Fibroblast of upper back skin (primary cell): ENCODE results near the gene AGBL4.

Experiments
- DNase-seq: peaks from one replicate; pipeline ENCODE4 v3.0.0-alpha.2; 2013

Gene AGBL4

DNA sequence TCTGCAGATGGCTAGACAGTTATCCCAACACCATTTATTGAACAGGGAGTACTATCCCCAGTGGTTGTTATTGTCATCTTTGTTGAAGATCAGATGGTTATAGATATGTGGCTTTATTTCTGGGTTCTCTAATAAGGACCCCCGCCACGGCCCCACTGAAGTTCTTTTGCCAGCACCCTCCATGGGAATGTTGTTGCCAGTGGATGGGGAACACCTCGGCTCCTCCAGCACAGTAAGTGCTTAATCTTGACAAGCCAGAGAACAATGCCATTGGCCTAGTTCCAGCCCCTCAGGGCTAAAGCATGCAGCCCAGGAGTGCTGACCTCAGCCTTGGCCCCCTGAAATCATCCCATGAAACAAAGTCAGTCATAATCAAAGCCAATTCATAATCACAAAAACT, 337.6 kb downstream of the AGBL4 start:
- DNase-seq, result no peak

DNA sequence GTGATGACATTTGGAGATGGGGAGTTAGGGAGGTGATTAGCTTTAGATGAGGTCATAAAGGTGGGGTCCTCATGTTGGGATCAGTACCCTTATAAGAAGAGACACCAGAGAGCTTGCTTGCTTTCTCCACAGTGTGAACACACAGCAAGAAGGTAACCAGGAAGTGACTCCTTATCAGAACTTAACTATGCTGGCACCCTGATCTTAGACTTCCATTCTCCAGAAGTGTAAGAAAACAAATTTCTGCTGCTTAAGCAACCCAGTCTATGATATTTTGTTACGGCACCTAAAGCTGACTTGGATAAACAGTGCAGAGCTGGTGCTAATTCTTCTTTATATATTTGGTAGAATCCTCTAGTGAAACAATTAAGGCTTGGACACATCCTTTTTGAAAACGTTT, 346.0 kb downstream of the AGBL4 start:
- no peak for DNase-seq

DNA sequence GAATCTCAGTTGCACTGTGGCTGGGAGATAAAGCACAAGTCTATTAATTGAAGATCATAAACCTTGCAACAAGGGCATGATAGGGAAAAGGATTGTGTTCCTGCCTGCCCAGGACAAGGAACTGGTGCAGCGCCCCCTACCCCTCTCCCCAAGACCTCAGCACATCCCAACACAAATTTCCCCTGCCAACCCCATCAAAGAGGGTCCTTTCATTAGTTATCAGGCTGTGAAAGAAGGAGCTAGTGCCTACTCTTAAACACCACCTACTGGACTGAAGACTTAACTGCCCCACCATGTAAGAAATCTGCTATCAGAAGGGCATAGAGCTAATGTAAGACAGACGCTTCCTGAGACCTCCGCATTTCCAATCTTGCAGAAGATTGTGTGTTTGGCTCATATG, 372.6 kb downstream of the AGBL4 start:
- no peak for DNase-seq

DNA sequence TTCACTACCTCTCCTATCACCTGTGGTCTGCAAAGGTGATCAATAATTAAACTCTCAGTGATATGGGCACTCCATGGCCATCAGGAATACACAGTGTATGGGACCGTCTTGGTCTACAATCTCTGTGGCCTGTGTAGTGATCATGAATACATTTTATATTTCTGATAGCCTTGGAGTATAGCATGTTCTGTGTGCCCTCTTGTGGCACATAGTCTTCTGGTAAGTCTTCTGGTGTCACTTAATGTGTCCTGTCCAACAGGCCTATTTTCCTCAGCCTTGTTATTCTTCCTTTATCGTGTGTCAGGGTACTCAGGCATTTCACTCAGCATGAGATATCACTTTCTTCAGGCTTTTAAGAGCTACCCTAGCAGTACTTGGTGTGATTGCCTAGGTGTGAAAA, 393.6 kb downstream of the AGBL4 start:
- no peak for DNase-seq

DNA sequence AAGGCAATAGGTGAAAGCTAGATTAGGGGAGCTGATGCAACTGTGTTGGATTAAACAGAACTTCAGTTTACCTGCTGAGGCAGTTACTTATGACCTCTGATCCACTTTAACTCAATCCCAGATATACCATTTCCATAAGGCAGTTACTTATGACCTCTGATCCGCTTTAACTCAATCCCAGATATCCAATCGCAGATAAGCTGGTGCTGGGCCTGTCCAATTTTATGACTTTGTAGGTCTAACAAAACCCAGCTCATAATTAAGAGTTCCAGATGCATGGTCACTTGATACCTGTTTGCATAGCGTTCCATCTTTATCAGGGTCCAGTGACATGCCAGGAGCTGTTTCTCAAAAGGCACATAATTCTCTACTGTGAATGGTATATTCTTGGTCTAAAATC, 396.0 kb downstream of the AGBL4 start:
- no peak for DNase-seq

DNA sequence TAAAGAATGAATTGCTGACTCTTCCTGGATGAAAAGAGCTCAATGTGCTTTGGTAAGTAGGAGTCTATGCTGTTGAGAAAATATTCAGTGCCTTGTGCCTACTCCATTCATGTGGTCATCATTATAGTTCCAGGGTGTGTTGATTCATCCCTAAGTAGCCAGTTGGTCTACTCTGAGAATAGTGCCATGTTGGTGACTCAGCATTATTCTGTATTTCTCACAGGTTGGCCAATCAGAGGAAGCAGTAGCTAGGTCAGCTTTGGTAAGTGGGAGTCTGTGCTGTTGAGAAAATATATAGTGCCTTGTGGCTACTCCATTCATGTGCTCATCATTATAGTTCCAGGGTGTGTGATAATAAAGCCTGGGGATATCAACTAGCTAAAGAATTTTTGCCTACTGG, 397.3 kb downstream of the AGBL4 start:
- DNase-seq, result no peak

DNA sequence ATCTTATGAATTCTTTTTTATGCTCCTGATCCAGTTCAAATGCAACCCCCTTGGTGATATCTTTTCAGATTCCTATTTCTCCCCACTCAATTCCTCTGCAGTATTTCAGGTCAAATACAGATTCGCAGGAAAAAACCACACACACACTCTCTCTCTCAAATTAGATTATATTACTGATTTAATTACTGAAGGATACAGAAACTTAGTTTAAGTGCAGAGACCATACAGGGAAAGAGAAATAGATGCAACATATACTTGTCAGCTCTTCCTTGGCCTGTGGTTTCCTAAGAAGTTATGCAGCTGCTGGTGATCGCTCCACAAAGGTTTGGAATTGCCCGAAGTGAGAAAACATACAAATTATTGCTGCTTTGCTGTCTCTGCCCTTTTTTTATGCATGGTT, 400.9 kb downstream of the AGBL4 start:
- no peak for DNase-seq

DNA sequence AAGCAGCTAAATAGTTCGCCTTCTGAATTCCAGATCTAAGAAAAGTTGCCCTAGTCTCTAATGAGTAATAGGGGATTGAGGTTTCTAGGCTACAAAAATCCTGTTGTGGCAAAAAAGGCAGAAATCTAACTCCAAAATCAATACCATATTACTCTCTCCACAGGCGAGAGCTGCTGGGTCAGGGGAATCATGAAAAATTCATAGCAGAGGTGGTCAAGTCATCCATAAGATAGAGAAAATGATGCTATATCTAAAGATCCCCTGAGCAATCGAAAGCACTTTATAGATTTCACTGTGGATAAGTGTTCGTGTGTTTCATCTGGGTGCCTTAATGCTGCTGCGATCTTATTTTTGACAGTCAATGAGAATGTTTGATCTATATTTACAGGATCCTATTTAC, 417.7 kb downstream of the AGBL4 start:
- no peak for DNase-seq

DNA sequence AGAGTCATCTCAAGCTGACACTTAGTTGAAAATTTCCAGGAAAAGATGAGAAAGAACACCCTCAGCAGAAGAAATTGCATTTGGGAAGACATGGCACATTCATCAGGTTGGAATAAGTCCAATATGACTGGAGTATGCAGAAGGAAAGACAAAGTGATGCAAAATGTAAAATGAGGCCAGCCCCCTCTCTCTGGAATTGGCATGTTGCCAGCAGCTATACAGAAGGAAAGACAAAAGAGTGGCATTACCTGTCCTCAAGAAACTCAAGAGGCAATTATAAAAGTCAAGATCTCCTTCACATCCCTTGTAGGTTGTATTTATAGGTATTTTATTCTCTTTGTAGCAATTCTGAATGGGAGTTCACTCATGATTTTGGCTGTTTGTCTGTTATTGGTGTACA, 426.3 kb downstream of the AGBL4 start:
- no peak for DNase-seq

DNA sequence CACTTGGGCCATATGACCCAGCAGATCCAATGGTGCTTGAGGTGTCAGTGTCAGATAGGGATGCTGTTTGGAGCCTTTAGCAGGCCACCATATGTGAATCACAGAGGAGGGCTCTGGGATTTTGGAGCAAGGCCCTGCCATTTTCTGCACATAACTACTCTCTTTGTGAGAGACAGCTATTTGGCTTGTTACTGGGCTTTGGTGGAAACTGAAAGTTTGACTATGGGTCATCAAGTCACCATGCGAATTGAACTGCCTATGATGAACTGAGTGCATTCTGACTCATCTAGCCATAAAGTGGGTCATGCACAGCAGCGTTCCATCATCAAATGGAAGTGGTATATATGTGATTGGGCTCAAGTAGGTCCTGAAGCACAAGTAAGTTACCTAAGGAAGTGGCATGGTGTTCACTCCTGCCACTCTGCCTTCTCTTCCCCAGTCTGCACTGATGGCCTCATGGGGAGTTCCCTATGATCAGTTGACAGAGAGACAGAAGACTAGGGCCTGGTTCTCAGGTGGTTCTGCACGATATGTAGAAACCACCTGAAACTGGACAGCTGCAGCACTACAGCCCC, 447.3 kb downstream of the AGBL4 start:
- no peak for DNase-seq

DNA sequence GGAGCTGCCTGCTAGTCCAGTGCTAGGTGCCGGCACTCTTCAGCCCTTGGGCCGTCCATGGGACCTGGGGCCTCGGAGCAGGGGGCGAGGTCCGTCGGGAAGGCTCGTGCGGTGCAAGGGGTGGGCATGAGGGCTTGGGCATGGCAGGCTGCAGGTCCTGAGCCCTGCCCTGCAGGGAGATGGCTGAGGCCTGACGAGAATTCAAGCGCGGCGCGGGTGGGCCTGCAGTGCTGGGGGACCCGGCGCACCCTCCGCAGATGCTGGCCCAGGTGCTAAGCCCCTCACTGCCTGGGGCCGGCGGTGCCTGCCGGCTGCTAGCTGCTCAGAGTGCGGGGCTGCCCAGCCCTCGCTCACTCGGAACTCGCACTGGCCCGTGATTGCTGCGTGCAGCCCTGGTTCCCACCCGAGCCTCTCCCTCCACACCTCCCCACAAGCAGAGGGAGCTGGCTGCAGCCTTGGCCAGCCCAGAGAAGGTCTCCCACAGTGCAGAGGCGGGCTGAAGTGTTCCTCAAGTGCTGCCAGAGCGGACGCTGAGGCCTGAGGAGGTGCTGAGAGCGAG, 467.0 kb downstream of the AGBL4 start:
- no peak for DNase-seq

DNA sequence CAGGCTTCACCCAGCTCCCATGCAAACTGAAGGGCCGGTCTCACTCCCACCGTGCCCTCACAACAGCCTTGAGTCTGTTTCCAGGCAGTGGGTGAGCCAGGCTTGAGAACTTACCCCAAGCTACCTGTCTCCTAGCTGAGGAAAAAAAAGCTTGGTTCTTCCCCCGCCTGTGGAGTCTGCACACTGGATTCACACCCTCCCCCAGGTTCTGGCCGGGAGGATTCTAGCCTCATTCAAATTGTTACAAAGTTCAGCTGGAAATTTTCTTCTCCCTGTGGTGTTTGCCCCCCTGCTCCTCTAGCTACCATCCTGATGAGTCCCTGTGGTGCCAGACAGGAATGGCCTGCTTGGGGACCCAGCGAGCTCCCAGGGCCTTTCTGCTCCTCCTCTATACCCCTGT, 471.7 kb downstream of the AGBL4 start:
- no peak for DNase-seq

DNA sequence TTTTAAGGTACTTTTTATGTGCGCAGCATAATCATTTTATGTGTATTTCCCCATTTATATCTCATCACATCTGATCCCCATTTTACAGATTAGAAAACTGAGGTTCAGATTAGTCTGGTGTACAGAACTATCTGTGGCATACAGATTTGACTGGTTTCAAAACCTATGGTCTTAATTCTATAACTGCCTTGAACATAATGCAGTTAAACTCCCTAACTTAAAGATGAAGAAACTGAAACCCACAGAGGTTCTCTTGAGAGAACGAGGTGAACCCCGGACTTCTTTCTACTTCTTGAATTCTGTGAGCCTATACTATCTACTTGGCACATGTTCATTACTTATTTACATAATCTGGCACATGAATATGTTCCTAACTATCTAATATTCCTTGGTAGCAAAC, 479.1 kb downstream of the AGBL4 start:
- DNase-seq, result no peak

DNA sequence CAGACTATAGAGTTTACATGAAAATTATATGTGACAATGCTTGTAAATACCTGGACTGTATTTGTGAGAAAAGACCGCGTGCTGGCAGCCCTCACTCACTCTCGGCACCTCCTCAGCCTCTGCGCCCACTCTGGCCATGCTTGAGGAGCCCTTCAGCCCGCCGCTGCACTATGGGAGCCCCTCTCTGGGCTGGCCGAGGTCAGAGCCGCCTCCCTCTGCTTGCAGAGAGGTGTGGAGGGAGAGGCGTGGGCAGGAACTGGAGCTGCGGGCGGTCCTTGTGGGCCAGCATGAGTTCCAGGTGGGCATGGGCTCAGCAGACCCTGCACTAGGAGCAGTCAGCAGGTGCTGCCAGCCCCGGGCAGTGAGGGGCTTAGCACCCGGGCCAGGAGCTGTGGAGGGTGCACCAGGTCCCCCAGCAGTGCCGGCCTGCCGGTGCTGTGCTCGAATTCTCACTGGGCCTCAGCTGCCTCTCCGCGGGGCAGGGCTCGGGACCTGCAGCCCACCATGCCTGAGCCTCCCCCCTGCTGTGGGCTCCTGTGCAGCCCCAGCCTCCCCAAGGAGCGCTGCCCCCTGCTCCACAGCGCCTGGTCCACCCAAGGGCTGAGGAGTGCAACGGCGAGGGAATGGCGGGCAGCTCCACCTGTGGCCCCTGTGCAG, 482.5 kb downstream of the AGBL4 start:
- DNase-seq, result no peak

DNA sequence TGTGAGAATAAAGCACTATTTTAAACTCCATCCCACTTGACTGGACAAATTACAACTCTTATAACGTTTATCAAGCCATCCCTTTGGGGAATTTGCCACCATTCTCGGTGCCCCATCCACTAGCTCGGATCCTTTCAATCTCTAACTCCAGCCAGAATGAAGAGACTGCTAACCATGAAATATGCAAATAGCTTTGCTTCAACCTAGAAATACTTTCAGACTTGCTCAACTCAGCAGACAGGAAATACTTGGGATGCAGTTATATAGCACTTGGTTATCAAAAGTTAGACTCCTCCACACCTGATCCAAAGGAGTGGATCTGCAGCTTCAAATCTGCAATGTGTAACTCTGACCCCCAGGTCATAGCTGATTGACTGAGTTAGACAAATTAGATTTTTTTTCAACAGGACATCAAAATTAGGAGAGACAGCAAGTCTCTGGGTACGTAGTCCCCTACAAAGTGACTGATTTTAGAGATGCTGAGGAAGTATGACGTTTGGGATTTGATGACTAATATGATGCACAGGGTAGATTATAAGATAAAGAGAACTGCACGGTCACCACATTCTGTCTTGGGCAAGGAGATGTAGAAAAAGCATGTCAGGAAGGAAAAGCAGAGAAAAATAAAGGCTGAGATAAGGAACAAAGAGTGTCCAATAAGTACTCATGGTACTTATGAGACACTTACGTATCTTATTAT, 496.0 kb downstream of the AGBL4 start:
- DNase-seq, result no peak

DNA sequence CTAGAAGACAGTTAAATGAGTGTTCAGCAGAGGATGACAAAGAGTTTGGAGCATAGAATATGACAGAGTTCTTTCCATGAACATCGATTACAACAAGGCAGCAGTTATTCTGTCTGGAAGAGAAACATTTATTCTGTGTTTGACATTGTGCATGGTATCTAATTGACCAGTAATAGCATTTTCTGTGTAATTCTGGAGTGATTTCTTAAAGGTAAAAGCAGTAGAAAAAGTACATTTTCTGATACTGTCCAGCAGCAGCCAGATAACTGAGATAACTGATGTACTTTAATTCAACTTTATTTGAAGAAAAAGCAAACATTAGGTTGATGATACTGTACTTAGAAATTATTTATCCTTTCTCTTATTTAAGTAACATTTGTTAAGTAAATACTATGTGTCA, 497.1 kb downstream of the AGBL4 start:
- no peak for DNase-seq

DNA sequence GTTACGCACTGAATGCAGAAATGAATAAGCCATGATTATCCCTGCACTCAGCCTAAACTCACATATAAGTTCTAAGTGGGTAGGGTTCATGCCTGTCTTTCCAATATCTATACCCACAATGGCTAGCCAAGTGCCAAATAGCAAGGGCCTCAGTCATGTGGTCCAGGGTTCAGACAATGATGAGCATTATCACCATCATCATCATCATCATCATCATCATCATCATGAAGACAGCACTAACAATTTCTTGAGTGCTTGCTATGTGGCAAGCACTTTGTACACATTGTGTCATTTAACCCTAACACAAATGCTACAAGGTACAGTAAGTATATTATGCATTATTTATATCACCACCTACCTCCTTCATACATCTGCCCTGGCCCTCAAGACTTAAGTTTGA, 500.0 kb downstream of the AGBL4 start:
- no peak for DNase-seq

DNA sequence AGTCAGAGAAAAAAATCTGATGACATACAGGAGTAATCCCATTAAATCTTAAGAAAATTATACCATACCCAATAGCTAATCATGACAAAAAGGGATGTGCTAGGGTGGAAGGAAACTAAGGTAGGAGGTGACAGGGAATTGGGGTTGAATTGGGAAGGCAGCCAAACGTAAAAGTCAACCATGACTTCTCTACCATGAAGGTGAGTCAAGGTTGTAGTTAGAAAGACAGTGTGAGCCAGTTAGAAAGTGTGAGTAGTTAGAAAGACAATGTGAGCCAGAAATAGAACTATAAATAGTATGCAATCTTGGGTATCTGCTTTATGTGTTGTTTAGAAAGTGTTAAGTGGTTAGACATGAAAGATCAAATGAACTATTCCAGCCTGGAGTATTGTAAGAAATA, 556.8 kb downstream of the AGBL4 start:
- DNase-seq, result no peak

DNA sequence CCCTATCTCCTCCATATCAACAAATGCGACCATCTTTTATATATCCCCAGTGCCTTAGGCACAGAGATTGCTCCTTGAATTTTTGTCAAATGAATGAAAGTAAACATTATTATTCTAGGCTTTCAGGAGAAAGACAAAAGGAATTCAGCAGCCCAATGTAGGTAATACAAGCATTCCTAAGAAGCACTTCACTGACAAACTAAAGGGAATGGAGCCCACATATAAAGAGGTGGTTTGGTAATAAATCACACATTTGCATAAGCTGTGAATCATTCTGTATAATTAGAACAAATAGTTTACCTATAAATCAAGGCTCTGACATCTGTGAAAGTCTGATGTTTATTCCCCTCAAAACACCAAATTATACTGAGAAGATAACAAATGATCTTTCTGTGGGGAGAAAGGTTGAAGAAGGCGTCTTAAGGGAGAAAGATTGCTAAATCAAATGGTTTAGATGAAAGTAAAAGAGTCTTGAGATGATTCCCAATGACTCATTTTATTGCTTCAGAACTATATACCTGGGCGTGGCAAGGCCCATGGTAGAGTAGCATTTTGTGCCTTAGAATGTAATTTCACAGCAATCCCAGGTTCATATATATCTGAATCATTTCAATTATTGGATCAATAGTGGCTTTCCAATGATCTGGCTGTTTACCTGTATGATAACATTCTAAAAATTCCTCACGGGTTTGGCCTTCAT, 558.1 kb downstream of the AGBL4 start:
- DNase-seq, result no peak

DNA sequence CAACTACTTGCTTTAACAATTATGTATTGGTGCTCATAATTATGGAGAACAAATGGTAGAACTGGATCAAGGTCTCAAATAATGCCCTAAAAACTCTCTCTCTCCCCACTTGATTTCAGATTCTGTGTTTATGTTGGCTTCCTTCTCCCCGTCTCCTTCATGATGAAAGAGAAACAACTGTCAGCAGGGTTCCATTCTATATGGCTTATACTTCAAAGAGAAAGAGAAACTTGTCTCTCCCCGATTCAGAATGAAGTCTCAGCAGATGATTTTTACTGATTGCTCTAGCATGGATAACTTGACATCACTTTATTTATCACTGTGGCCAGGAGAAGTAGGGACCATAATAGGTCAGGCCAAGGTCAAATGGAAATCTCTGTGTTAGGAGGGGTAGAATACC, 575.6 kb downstream of the AGBL4 start:
- DNase-seq, result no peak

DNA sequence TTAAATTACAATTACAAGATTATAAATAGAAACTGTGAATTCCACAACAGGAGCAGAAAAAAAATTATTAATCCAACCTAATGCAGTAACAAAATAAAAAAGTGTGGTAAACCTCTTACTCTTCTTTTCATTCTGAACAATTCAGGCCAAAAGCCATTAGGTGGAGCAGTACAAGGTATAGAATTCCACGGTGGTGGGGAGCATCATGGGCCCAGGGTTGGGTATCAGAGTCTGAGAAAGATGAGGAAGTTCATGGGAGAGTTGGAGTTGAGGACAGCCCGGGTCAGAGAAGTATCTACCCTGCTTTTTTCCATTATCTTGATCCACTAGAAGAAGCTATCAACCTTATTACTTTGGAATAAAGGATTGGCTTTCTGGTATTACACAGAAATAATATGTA, 586.9 kb downstream of the AGBL4 start:
- DNase-seq, result no peak

DNA sequence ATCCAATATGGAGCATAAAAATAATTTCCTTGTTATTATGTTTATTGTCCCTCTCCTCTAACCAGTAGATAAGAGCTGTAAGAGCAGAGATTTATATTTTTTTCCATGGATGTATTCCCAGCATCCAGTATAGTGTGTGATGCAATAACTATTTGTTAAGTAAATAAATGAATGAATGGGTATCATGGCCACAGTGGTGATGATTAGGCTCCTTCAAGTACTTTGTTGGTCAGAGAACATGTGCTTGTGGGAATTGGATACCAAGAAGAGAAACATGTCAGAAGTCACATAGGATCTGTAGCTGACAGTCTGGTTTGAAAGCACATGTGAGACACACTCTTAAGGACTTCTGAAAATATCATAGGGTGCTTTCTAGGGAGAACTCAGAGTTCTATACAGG, 588.5 kb downstream of the AGBL4 start:
- DNase-seq, result no peak

DNA sequence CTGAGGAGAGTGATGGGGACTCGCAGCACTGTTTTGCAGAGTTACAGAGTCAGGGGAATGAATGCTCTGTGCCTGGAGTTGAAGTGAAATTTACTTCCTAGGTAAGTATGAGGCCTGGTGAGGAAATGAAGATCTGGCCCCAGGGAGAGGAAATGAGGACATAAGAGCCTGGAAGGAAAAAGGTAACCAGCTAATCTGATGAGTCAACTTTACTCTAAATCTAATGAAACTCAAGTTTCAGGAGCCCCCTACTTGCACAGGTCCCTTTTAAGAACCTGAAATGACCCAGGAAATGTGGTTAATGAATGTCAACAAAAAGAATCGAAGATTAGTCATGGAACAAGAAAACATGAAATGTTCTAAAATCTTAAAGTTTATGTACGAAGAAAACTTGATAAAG, 599.0 kb downstream of the AGBL4 start:
- DNase-seq, result no peak

DNA sequence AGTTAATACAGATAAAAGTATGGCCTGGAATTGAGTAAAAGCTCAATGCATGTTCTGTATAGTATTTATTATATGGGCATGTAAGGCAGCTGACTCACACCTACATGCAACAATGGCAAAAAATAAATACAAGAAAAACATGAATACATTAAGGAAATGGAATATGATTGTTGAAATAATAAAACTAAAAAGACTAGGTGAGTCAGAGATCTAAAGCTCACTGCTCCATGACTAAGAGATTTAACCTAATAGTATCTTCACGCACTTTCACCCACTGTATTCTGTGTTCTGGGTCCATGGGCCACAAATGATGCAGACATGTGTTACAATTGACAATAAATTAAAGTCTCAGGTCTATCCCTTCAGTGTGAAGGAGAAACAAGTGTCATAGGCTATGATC, 607.0 kb downstream of the AGBL4 start:
- DNase-seq, result no peak
